WERI-Rb-1 (cell line): Measurements from ENCODE around the gene NAA60.

ENCODE experiments used
- DNase-seq: peaks from one replicate; pipeline ENCODE4 v3.0.0-alpha.2; 2020
- H3K27ac ChIP-seq: fragments of 250-450 bp; sonication (Bioruptor Pico); 2 replicates; pipeline ENCODE4 v1.5.1; 2020; ENCODE audit warnings: mild to moderate bottlenecking, moderate library complexity
- H3K27me3 ChIP-seq: fragments of 250-450 bp; sonication (Bioruptor Pico); 2 replicates; pipeline ENCODE4 v1.5.1; 2021; ENCODE audit warnings: mild to moderate bottlenecking, low read depth, moderate library complexity; ENCODE audit not compliant: insufficient read depth, severe bottlenecking
- H3K36me3 ChIP-seq: fragments of 250-450 bp; sonication (Bioruptor Pico); 2 replicates; pipeline ENCODE4 v1.5.1; 2020; ENCODE audit warnings: mild to moderate bottlenecking, moderate library complexity
- H3K4me3 ChIP-seq: 2 replicates; pipeline ENCODE4 v1.5.1; 2011; ENCODE audit warnings: low read depth, mild to moderate bottlenecking, control low read depth, low read length
- H3K9me3 ChIP-seq: fragments of 250-450 bp; sonication (Bioruptor Pico); 2 replicates; pipeline ENCODE4 v1.5.1; 2021; ENCODE audit warnings: mild to moderate bottlenecking, moderate library complexity; ENCODE audit not compliant: severe bottlenecking
- TF ChIP-seq, protein P1 (sequence below): IDR thresholded peaks from 2 replicates; pipeline ENCODE4 v1.5.1; 2011; ENCODE audit warnings: low read depth, mild to moderate bottlenecking, control low read depth, inconsistent platforms, low read length

The NAA60 gene

DNA sequence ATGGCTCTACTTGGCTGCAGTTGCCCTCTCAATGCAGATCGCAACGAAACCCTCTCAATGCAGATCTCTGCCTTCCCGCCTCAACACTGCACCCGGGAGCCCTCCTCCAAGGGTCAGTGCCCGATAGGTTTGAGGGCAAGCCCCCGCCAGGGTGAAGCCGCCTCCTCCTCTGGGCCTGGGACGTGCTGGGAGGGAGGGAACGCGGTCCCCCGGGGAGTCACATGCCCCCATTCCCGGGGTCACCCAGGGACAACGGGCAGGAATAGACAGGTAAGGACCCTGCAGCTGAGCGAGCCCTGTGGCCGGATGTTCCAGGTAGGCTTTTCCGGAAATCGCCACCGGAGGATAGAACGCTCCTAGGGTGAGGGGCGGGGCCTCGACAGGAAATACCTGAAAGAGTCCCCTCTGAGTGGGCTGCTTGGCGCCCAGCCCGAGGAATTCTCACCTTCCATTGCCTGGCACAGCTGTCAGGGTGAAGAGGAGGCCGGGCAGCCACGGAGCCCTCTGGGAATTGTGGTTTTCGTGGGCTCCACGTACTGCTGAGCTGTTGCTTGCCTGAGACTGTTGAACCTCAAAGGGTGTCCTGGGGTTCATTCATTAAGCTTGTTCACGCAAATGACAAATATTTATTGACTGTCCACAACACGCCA is 29.6 kb upstream of the NAA60 start:
- Histone ChIP-seq H3K4me3 (no peak overlapping the region), H3K27me3 (no peaks in the 10 kb centered on the region), H3K9me3 (peaks cover 6% of the 10 kb centered on the region), H3K36me3 (peaks cover 4% of the 10 kb centered on the region), H3K27ac (no peak overlapping the region)
- DNase-seq = no peak
- TF ChIP-seq, protein P1, sequence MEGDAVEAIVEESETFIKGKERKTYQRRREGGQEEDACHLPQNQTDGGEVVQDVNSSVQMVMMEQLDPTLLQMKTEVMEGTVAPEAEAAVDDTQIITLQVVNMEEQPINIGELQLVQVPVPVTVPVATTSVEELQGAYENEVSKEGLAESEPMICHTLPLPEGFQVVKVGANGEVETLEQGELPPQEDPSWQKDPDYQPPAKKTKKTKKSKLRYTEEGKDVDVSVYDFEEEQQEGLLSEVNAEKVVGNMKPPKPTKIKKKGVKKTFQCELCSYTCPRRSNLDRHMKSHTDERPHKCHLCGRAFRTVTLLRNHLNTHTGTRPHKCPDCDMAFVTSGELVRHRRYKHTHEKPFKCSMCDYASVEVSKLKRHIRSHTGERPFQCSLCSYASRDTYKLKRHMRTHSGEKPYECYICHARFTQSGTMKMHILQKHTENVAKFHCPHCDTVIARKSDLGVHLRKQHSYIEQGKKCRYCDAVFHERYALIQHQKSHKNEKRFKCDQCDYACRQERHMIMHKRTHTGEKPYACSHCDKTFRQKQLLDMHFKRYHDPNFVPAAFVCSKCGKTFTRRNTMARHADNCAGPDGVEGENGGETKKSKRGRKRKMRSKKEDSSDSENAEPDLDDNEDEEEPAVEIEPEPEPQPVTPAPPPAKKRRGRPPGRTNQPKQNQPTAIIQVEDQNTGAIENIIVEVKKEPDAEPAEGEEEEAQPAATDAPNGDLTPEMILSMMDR = no peak

- no peak overlapping the region for H3K27ac ChIP-seq
Measured at GRCh38 chr16:3431779-3432219, 11.7 kb upstream of the NAA60 start.

GRCh38 chr16:3434373-3434772 is 9.1 kb upstream of the NAA60 start:
- Histone ChIP-seq H3K27ac (no peak overlapping the region), H3K4me3 (no peak overlapping the region), H3K9me3 (no peaks in the 10 kb centered on the region), H3K36me3 (peaks cover 8% of the 10 kb centered on the region; the same call in 1 of the 2 replicates), H3K27me3 (no peaks in the 10 kb centered on the region)
- DNase-seq = no peak
- TF ChIP-seq, protein P1 = no peak

More at GRCh38 chr16:3431779-3432219, 11.7 kb upstream of the NAA60 start:
- H3K36me3 ChIP-seq = peaks cover 8% of the 10 kb centered on the region; the same call in 1 of the 2 replicates
- H3K4me3 ChIP-seq = peak overlapping the region; percentile 50
- no peaks in the 10 kb centered on the region for H3K9me3 ChIP-seq
- TF ChIP-seq, protein P1 = no peak
- H3K27me3 ChIP-seq = no peaks in the 10 kb centered on the region
- DNase-seq = peak; percentile 86

DNA sequence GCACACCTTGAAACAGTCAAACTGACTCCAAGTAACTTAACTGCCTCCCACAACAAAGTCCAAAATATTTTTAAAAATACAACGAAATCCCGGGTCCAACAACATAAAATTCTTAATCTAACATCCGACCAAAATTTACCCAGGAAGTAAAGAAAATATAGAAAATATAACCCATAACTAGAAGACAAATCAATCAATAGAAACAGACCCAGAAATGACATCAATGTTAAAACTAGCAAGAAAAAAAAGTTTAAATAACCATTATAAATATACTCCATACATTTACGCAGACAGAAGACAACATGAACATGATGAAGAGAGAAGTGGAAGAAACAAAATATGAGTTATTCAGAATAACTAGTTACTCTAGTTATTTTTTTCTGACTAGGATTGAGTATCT is 3.8 kb upstream of the NAA60 start:
- Histone ChIP-seq H3K9me3 (peaks cover 3% of the 10 kb centered on the region), H3K27me3 (no peaks in the 10 kb centered on the region), H3K4me3 (no peak overlapping the region), H3K36me3 (peaks cover 14% of the 10 kb centered on the region; the same call in 1 of the 2 replicates), H3K27ac (no peak overlapping the region)
- no peak for DNase-seq
- TF ChIP-seq, protein P1 = no peak

DNA sequence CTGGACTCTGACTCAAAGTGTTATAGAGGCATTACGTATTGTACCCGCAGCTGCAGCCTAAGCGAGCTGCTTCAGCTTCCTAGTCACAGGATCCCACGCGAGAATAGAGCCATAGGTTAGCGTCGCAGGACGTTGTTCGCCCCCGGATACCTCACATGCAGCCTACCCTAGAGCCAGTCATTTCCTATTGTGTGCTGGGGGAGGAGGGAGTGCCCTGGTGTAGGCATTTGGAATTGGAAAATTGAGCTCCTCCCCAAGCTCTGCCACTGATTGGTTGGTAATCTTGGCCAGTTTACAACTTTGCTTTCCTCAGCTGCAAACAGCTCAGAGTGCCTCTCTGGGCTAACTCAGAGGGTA is 530 bp downstream of the NAA60 start:
- peak; percentile 17 for DNase-seq
- H3K36me3 ChIP-seq = peaks cover 13% of the 10 kb centered on the region; the same call in 1 of the 2 replicates
- TF ChIP-seq, protein P1 = no peak
- H3K27ac ChIP-seq = peak overlapping the region; percentile 79
- H3K9me3 ChIP-seq = peaks cover 3% of the 10 kb centered on the region
- no peaks in the 10 kb centered on the region for H3K27me3 ChIP-seq
- H3K4me3 ChIP-seq = peak overlapping the region; percentile 53

- TF ChIP-seq, protein P1 = no peak
- H3K4me3 ChIP-seq = no peak overlapping the region
- DNase-seq = no peak
- no peak overlapping the region for H3K27ac ChIP-seq
- H3K27me3 ChIP-seq = no peaks in the 10 kb centered on the region
- H3K9me3 ChIP-seq = no peaks in the 10 kb centered on the region
- peaks cover 11% of the 10 kb centered on the region for H3K36me3 ChIP-seq
Measured at GRCh38 chr16:3454093-3454492, 10.6 kb downstream of the NAA60 start.
